Raji (cell line): Measurements from ENCODE around the gene NUCKS1.
A peak's percentile ranks its signal among the peaks of the same experiment; 100 is the strongest.

Experiments used
- POLR2A ChIP-seq: IDR thresholded peaks from 2 replicates; pipeline ENCODE4 v1.6.1; 2011; ENCODE audit warnings: low read depth, low read length, control low read depth; ENCODE audit not compliant: insufficient read depth

Gene NUCKS1

GRCh38 chr1:205749234-205750137, 496 bp downstream of the NUCKS1 start:
- peak; percentile 54 for TF ChIP-seq POLR2A

- no peak for TF ChIP-seq POLR2A
Measured at GRCh38 chr1:205748403-205749233, 1.4 kb downstream of the NUCKS1 start.

GRCh38 chr1:205746757-205747412, 3.1 kb downstream of the NUCKS1 start:
- no peak for TF ChIP-seq POLR2A

GRCh38 chr1:205744403-205744802, 5.6 kb downstream of the NUCKS1 start:
- TF ChIP-seq POLR2A: no peak

- no peak for TF ChIP-seq POLR2A
Measured at GRCh38 chr1:205743977-205744376, 6.0 kb downstream of the NUCKS1 start.

GRCh38 chr1:205741681-205742080, 8.3 kb downstream of the NUCKS1 start:
- no peak for TF ChIP-seq POLR2A

- no peak for TF ChIP-seq POLR2A
Measured at GRCh38 chr1:205739348-205740160, 10.4 kb downstream of the NUCKS1 start.

- no peak for TF ChIP-seq POLR2A
Measured at GRCh38 chr1:205735218-205735617, 14.8 kb downstream of the NUCKS1 start.

GRCh38 chr1:205733438-205734175, 16.4 kb downstream of the NUCKS1 start:
- TF ChIP-seq POLR2A: no peak

GRCh38 chr1:205729945-205730610, 19.9 kb downstream of the NUCKS1 start:
- TF ChIP-seq POLR2A: no peak

- no peak for TF ChIP-seq POLR2A
Measured at GRCh38 chr1:205726619-205727125, 23.3 kb downstream of the NUCKS1 start.

- no peak for TF ChIP-seq POLR2A
Measured at GRCh38 chr1:205725514-205725913, 24.5 kb downstream of the NUCKS1 start.

GRCh38 chr1:205719762-205720161, 30.2 kb downstream of the NUCKS1 start:
- TF ChIP-seq POLR2A: no peak
